Endodermal cell (in vitro differentiated cells): ENCODE measurements around the gene HEMGN. TPM values are rescaled to one million over a fixed set of nuclear protein-coding genes. Genes with fewer than 3 reads are reported as not detected.
A peak's percentile ranks its signal among the peaks of the same experiment; 100 is the strongest.

Source experiments
- DNase-seq: peaks from one replicate; pipeline ENCODE4 v3.0.0-alpha.2; 2017
- H3K27ac ChIP-seq: 2 replicates; pipeline ENCODE4 v1.5.1; 2013; ENCODE audit warnings: mild to moderate bottlenecking, low read depth, low read length, moderate library complexity
- H3K27me3 ChIP-seq: 2 replicates; pipeline ENCODE4 v1.6.1; 2013; ENCODE audit warnings: mild to moderate bottlenecking, low read length, moderate library complexity; ENCODE audit not compliant: insufficient read depth, control insufficient read depth, poor library complexity, severe bottlenecking
- H3K36me3 ChIP-seq: 2 replicates; pipeline ENCODE4 v1.7.0; 2013; ENCODE audit warnings: mild to moderate bottlenecking, low read length, moderate library complexity; ENCODE audit not compliant: control insufficient read depth, insufficient read depth
- H3K4me1 ChIP-seq: one replicate; pipeline ENCODE4 v1.7.0; 2013; ENCODE audit warnings: low read length; ENCODE audit not compliant: control insufficient read depth, insufficient read depth
- H3K4me3 ChIP-seq: 2 replicates; pipeline ENCODE4 v1.5.1; 2013; ENCODE audit warnings: mild to moderate bottlenecking, low read length, moderate library complexity
- H3K9ac ChIP-seq: 2 replicates; pipeline ENCODE4 v1.6.1; 2013; ENCODE audit warnings: mild to moderate bottlenecking, low read length, moderate library complexity; ENCODE audit not compliant: poor library complexity, severe bottlenecking; ENCODE audit errors: extremely low read depth
- H3K9me3 ChIP-seq: 2 replicates; pipeline ENCODE4 v1.6.1; 2013; ENCODE audit warnings: mild to moderate bottlenecking, low read length, moderate library complexity; ENCODE audit not compliant: control insufficient read depth
- H3K27ac Mint-ChIP-seq: 2 replicates; pipeline ENCODE4 v1.8.0; 2020; ENCODE audit warnings: mixed read lengths
- H3K27me3 Mint-ChIP-seq: 2 replicates; pipeline ENCODE4 v1.8.0; 2021; ENCODE audit warnings: mild to moderate bottlenecking, mixed read lengths; ENCODE audit not compliant: insufficient read depth
- H3K36me3 Mint-ChIP-seq: 2 replicates; pipeline ENCODE4 v1.8.0; 2020; ENCODE audit warnings: low read depth, mixed read lengths
- H3K4me1 Mint-ChIP-seq: 2 replicates; pipeline ENCODE4 v1.8.0; 2020; ENCODE audit warnings: mixed read lengths
- H3K4me3 Mint-ChIP-seq: 2 replicates; pipeline ENCODE4 v1.8.0; 2020; ENCODE audit warnings: mild to moderate bottlenecking, moderate library complexity, mixed read lengths
- H3K9me3 Mint-ChIP-seq: 2 replicates; pipeline ENCODE4 v1.8.0; 2020; ENCODE audit warnings: mild to moderate bottlenecking, mixed read lengths
- WGBS, 2 experiments: methylation state at CpG; one replicate each; pipeline versions ENCODE4 v1.1.5 to v1.1.7; 2013; ENCODE audit warnings: missing lambda C conversion rate in 2 of 2, mixed read lengths in 1 of 2; ENCODE audit not compliant: insufficient coverage in 1 of 2, insufficient read length in 1 of 2; 5-methylcytosine and 5-hydroxymethylcytosine counted together
- total RNA-seq, 2 donors: library from RNA; stranded (reverse); fragmentation: NEBNext Ultra II Directional in 1 of 2; extraction: Animal tissue kit (Norgen Biotek cat#: 25700) in 1 of 2; gene quantifications; 2 replicates in 1 of 2; 3 replicates in 1 of 2; pipeline ENCODE4 v1.2.1, GENCODE V29; 2021
- TF ChIP-seq, protein P1 (sequence below): fragments of 200-600 bp; sonication (generic); conservative IDR thresholded peaks from 2 replicates; pipeline ENCODE4 v1.5.0; 2021; ENCODE audit warnings: antibody characterized with exemption, mild to moderate bottlenecking

Gene HEMGN
- total RNA-seq, 2 donors from 2014 or later = not detected

DNA sequence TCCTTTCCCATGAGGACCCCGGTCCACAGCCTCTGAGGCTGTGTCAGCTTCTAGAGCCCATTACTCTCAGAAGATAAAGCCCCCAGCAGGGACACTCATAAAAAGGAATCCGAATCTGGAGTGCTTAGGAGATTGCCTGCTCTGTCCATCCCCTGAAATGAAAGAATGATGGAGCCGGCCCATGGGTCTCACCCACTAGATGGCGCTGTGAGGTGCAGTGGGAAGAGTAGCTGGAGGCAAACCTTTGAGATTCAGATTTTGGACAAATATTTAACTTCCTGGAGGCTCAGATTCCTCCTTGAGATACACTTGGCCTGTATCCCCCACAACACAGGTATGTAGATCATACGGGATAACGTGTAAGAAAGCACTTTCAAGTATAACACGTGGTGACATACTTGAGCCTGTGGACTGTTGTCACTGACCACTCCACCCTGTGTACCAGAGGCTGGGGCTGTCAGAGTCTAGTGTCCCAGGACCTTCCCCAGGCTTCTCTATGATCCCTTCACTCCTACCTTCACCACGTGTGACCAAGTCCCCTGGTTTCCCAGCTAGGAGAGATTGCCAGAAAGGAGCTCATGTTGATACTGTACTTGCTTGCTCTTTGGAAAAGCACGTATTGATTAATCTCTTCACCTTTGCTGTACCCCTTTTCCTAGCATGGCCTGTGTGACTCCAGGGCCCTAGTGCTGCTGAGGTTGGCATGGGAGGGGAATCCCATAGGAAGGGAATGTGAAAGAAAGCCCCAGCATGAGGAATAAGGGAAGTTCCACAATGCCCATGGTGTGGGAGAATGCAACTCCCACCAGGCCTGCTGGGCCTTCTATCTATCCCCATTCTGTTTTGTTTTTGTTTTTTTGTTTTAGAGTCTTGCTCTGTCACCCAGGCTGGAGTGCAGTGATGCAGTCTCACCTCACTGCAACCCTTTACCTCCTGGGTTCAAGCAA lies 47.8 kb downstream of the HEMGN start:
- peaks cover 2% of the 10 kb centered on the region for H3K4me1 Mint-ChIP-seq
- no peak overlapping the region for H3K27ac ChIP-seq
- no peak overlapping the region for H3K4me3 ChIP-seq
- no peaks in the 10 kb centered on the region for H3K36me3 ChIP-seq
- peaks cover 6% of the 10 kb centered on the region for H3K9me3 Mint-ChIP-seq
- peaks cover 4% of the 10 kb centered on the region for H3K9me3 ChIP-seq
- H3K27ac Mint-ChIP-seq = no peak overlapping the region
- H3K27me3 Mint-ChIP-seq = peaks cover 66% of the 10 kb centered on the region
- TF ChIP-seq, protein P1, sequence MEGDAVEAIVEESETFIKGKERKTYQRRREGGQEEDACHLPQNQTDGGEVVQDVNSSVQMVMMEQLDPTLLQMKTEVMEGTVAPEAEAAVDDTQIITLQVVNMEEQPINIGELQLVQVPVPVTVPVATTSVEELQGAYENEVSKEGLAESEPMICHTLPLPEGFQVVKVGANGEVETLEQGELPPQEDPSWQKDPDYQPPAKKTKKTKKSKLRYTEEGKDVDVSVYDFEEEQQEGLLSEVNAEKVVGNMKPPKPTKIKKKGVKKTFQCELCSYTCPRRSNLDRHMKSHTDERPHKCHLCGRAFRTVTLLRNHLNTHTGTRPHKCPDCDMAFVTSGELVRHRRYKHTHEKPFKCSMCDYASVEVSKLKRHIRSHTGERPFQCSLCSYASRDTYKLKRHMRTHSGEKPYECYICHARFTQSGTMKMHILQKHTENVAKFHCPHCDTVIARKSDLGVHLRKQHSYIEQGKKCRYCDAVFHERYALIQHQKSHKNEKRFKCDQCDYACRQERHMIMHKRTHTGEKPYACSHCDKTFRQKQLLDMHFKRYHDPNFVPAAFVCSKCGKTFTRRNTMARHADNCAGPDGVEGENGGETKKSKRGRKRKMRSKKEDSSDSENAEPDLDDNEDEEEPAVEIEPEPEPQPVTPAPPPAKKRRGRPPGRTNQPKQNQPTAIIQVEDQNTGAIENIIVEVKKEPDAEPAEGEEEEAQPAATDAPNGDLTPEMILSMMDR = peak; percentile 92
- no peaks in the 10 kb centered on the region for H3K4me1 ChIP-seq
- no peaks in the 10 kb centered on the region for H3K36me3 Mint-ChIP-seq
- no peak overlapping the region for H3K9ac ChIP-seq
- no peak overlapping the region for H3K4me3 Mint-ChIP-seq
- DNase-seq = peak; percentile 91
- H3K27me3 ChIP-seq = peaks cover 24% of the 10 kb centered on the region
- 56 to 77% methylated on average over 4 to 9 of the region's 9 CpGs for WGBS, 2 experiments

DNA sequence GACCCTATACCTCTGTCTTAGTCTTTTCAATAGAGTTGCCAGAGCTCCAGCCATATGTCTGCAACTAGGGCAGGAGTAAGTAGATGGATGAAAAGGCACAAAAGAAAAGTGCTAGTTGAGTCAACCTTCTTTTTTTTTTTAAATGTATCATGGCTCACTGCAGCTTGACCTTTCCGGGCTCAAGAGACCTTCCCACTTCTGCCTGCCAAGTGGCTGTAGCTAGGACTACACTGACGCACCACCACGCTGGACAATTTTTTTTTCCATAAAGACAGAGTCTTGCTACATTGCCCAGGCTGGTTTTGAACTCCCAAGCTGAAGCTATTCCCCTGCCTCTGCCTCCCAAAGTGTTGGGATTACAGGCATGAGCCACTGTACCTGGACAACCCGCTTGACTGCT lies 57.6 kb downstream of the HEMGN start:
- Mint-ChIP-seq H3K27me3 (peaks cover 52% of the 10 kb centered on the region), H3K36me3 (no peaks in the 10 kb centered on the region), H3K4me1 (no peaks in the 10 kb centered on the region), H3K4me3 (no peak overlapping the region), H3K27ac (no peak overlapping the region), H3K9me3 (no peaks in the 10 kb centered on the region)
- TF ChIP-seq, protein P1 = no peak
- Histone ChIP-seq H3K4me3 (no peak overlapping the region), H3K27me3 (peaks cover 36% of the 10 kb centered on the region), H3K9me3 (no peaks in the 10 kb centered on the region), H3K9ac (no peak overlapping the region), H3K36me3 (no peaks in the 10 kb centered on the region), H3K4me1 (no peaks in the 10 kb centered on the region), H3K27ac (no peak overlapping the region)
- DNase-seq = no peak
- WGBS, 2 experiments = 93% methylated on average over 4 of the region's 4 CpGs

Other genes with a start within 250 kb of the HEMGN start
- 1 to 10 TPM; 4.9 to 7.3 TPM for gene XPA, start 240.8 kb downstream of the HEMGN start, total RNA-seq
- not detected for gene FOXE1, start 84.9 kb downstream of the HEMGN start, total RNA-seq
- gene TRMO, start 15.7 kb downstream of the HEMGN start, total RNA-seq = 1 to 10 TPM; 4.9 to 7.2 TPM
- gene ANP32B, start 45.2 kb upstream of the HEMGN start, total RNA-seq = 100 to 1,000 TPM; 155 to 191 TPM
- gene NANS, start 118.6 kb upstream of the HEMGN start, total RNA-seq = 10 to 100 TPM; 46.2 to 50.4 TPM
- 1 to 10 TPM; 3.1 to 5.1 TPM for gene TRIM14, start 181.1 kb upstream of the HEMGN start, total RNA-seq